Cardiac muscle cell (in vitro differentiated cells and primary cell): ENCODE data around the gene ATCAY. TPM values are rescaled to one million over a fixed set of nuclear protein-coding genes. Genes with fewer than 3 reads are reported as not detected.
"Not testable (repeated sequence)": the region's sequence is repeated elsewhere in the genome, so short reads cannot be mapped to it uniquely, and the experiment has no call there.

ENCODE experiments used
- DNase-seq, 2 donors: peaks; one replicate each; pipeline versions ENCODE4 v3.0.0 to v3.0.0-alpha.2; 2010 to 2017; ENCODE audit warnings: low read depth in 1 of 2, low spot score in 1 of 2
- H3K27ac ChIP-seq: fragments of 200-600 bp; sonication (generic); 2 replicates; pipeline ENCODE4 v1.5.1; 2016
- H3K27me3 ChIP-seq: fragments of 200-600 bp; sonication (generic); 2 replicates; pipeline ENCODE4 v1.6.0; 2016; ENCODE audit warnings: control low read depth
- H3K36me3 ChIP-seq: fragments of 200-600 bp; sonication (generic); 2 replicates; pipeline ENCODE4 v1.5.1; 2016; ENCODE audit warnings: control low read depth
- H3K4me1 ChIP-seq: fragments of 200-600 bp; sonication (generic); 2 replicates; pipeline ENCODE4 v1.8.1; 2017; ENCODE audit warnings: low read depth, mild to moderate bottlenecking, mixed run types
- H3K4me3 ChIP-seq: fragments of 200-600 bp; sonication (generic); 2 replicates; pipeline ENCODE4 v1.5.1; 2016; ENCODE audit warnings: mild to moderate bottlenecking
- H3K9me3 ChIP-seq: fragments of 200-600 bp; sonication (generic); 2 replicates; pipeline ENCODE4 v1.5.1; 2017; ENCODE audit warnings: low read depth, mild to moderate bottlenecking, control low read depth
- CTCF ChIP-seq: IDR thresholded peaks from 2 replicates; pipeline ENCODE4 v1.5.1; 2012; ENCODE audit warnings: low read depth, mild to moderate bottlenecking, low read length
- polyA plus RNA-seq: library from polyadenylated mRNA; unstranded; fragments of >200 nt; fragmentation: Nextera tagmentation; extraction: Ambion mirVana; gene quantifications from 2 replicates; pipeline ENCODE4 v1.2.1, GENCODE V29; 2016
- total RNA-seq: library from RNA; depleted of rRNA; stranded (reverse); fragments of >200 nt; gene quantifications from 2 replicates; pipeline ENCODE4 v1.2.3, GENCODE V29; 2016

The ATCAY gene
- total and polyA plus RNA-seq, 2 experiments from 2014 or later, result 0.15 to 0.29 TPM

GRCh38 chr19:3881272-3882040, 971 bp downstream of the ATCAY start:
- H3K27ac ChIP-seq, result no peak overlapping the region
- H3K36me3 ChIP-seq, result no peaks in the 10 kb centered on the region
- no peak for TF ChIP-seq CTCF
- DNase-seq, result no peak
- no peak overlapping the region for H3K4me3 ChIP-seq
- peaks cover 4% of the 10 kb centered on the region for H3K4me1 ChIP-seq
- no peaks in the 10 kb centered on the region for H3K9me3 ChIP-seq
- peaks cover 40% of the 10 kb centered on the region for H3K27me3 ChIP-seq

GRCh38 chr19:3882041-3882384, 1.5 kb downstream of the ATCAY start:
- H3K27ac ChIP-seq, result no peak overlapping the region
- TF ChIP-seq CTCF, result no peak
- peaks cover 4% of the 10 kb centered on the region for H3K4me1 ChIP-seq
- no peak overlapping the region for H3K4me3 ChIP-seq
- H3K27me3 ChIP-seq, result peaks cover 40% of the 10 kb centered on the region
- H3K9me3 ChIP-seq, result no peaks in the 10 kb centered on the region
- no peak for DNase-seq
- no peaks in the 10 kb centered on the region for H3K36me3 ChIP-seq

GRCh38 chr19:3890591-3890990, 10.1 kb downstream of the ATCAY start:
- no peak for DNase-seq
- no peaks in the 10 kb centered on the region for H3K27me3 ChIP-seq

DNA sequence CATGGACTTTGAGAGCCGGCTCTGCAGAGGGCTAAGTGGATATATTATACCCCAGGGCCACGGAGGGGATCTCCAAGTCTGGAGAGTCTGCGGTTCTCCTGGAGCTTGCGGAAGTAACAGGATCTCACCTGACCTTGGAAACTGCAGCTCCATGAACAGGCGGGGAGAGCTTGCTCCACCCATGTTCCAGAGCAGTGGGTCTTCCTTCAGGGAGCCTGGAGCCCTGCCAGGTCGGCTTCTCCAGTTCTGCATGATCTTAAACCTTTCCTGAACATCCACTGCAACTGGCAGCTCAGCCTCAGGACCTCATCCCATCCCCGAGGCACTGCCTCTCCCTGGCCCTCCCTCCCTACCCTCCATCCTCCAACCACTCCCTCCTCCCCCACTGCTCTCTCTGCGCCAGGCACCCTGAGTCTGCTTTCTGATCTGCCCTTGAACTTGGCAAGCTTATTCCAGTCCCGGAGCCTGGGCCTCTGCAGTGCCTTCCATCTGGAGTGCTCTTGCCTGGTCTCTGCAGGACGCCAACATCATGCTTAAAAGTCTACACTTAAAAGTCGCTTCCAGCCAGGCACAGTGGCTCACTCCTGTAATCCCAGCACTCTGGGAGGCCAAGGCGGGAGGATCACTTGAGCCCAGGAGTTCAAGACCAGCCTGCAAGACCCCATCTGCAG, 13.2 kb downstream of the ATCAY start:
- Histone ChIP-seq H3K4me1 (no peaks in the 10 kb centered on the region), H3K27me3 (no peaks in the 10 kb centered on the region), H3K4me3 (no peak overlapping the region), H3K36me3 (no peaks in the 10 kb centered on the region), H3K27ac (no peak overlapping the region), H3K9me3 (no peaks in the 10 kb centered on the region)
- no peak for DNase-seq
- no peak for TF ChIP-seq CTCF

More at GRCh38 chr19:3890591-3890990, 10.1 kb downstream of the ATCAY start:
- Histone ChIP-seq H3K4me3 (no peak overlapping the region), H3K36me3 (no peaks in the 10 kb centered on the region), H3K4me1 (no peaks in the 10 kb centered on the region), H3K9me3 (no peaks in the 10 kb centered on the region), H3K27ac (no peak overlapping the region)
- no peak for TF ChIP-seq CTCF

DNA sequence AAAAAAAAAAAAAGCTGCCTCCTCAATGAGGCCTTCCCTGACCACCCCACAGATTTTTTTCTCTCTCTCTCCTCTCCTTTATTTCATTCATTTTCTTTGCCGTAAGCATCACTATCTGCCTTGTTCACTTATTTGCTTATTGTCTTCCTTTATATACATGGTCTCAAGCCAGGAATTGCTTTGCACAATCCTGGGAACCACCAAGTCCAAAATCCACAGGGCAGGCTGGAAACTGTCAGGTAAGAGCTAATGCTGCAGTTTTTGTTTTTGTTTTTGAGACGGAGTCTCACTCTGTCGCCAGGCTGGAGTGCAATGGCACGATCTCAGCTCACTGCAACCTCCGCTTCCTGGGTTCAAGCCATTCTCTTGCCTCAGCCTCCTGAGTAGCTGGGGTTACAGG, 14.5 kb downstream of the ATCAY start:
- not testable (repeated sequence) for H3K36me3 ChIP-seq, H3K27ac ChIP-seq, H3K4me3 ChIP-seq, H3K4me1 ChIP-seq, H3K9me3 ChIP-seq, H3K27me3 ChIP-seq, DNase-seq

DNA sequence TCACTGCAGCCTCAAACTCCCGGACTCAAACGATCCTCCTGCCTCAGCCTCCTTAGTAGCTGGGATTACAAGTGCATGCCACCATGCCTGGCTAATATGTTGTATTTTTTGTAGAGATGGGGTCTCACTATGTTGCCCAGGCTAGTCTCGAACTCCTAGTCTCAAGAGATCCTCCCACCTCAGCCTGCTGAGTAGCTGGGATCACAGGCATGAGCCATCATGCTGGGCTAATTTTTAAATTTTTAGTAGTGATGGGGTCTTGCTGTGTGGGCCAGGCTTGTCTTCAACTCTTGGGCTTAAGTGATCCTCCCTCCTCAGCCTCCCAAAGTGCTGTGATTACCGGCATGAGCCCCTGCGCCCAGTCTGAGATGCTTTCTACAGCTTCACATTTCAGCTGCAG, 15.3 kb downstream of the ATCAY start:
- Histone ChIP-seq H3K36me3 (no peaks in the 10 kb centered on the region), H3K4me3 (no peak overlapping the region), H3K9me3 (no peaks in the 10 kb centered on the region), H3K4me1 (no peaks in the 10 kb centered on the region), H3K27ac (no peak overlapping the region), H3K27me3 (no peaks in the 10 kb centered on the region)
- no peak for DNase-seq
- no peak for TF ChIP-seq CTCF
